SK-N-SH treated with all-trans-retinoic acid at 6 μM for 48 hours (cell line): Measurements from ENCODE around the gene TMEM87B.
"Not testable (repeated sequence)": the region's sequence is repeated elsewhere in the genome, so short reads cannot be mapped to it uniquely, and the experiment has no call there.

ENCODE experiments used
- ATAC-seq: fragments of 200-7000 bp; cut with Tn5 transposase; 3 replicates; pipeline ENCODE4 v1.9.1; 2020; ENCODE audit warnings: mild to moderate bottlenecking, moderate library complexity
- CSDC2 ChIP-seq: fragments of 250-450 bp; sonication (Bioruptor Pico); IDR thresholded peaks from 2 replicates; pipeline ENCODE4 v1.5.0; 2020; ENCODE audit warnings: mild to moderate bottlenecking, moderate library complexity
- CSRNP3 ChIP-seq: fragments of 250-450 bp; sonication (Bioruptor Pico); IDR thresholded peaks from 2 replicates; pipeline ENCODE4 v1.5.1; 2021; ENCODE audit warnings: mild to moderate bottlenecking, moderate library complexity
- GLIS3 ChIP-seq: fragments of 250-450 bp; sonication (Bioruptor Pico); IDR thresholded peaks from 2 replicates; pipeline ENCODE4 v1.5.0; 2020; ENCODE audit warnings: mild to moderate bottlenecking, moderate library complexity
- ISL1 ChIP-seq: fragments of 250-450 bp; sonication (Bioruptor Pico); IDR thresholded peaks from 2 replicates; pipeline ENCODE4 v2.1.2; 2022; ENCODE audit warnings: mild to moderate bottlenecking, moderate library complexity
- OSR1 ChIP-seq: fragments of 250-450 bp; sonication (Bioruptor Pico); IDR thresholded peaks from 2 replicates; pipeline ENCODE4 v1.8.0; 2022; ENCODE audit warnings: moderate library complexity, mild to moderate bottlenecking, inconsistent platforms
- PATZ1 ChIP-seq: fragments of 250-450 bp; sonication (Bioruptor Pico); IDR thresholded peaks from 2 replicates; pipeline ENCODE4 v1.8.0; 2020; ENCODE audit warnings: mild to moderate bottlenecking, moderate library complexity, borderline replicate concordance
- RARB ChIP-seq: fragments of 250-450 bp; sonication (Bioruptor Pico); IDR thresholded peaks from 2 replicates; pipeline ENCODE4 v1.8.0; 2021; ENCODE audit warnings: mild to moderate bottlenecking, moderate library complexity
- SNAI2 ChIP-seq: fragments of 250-450 bp; sonication (Bioruptor Pico); IDR thresholded peaks from 2 replicates; pipeline ENCODE4 v1.5.0; 2020; ENCODE audit warnings: mild to moderate bottlenecking, moderate library complexity
- TOX ChIP-seq: fragments of 250-450 bp; sonication (Bioruptor Pico); IDR thresholded peaks from 2 replicates; pipeline ENCODE4 v1.8.0; 2021; ENCODE audit warnings: mild to moderate bottlenecking, moderate library complexity, borderline replicate concordance
- ZC3H10 ChIP-seq: fragments of 250-450 bp; sonication (Bioruptor Pico); IDR thresholded peaks from 2 replicates; pipeline ENCODE4 v1.5.1; 2021; ENCODE audit warnings: mild to moderate bottlenecking, moderate library complexity
- ZFP30 ChIP-seq: fragments of 450-650 bp; formaldehyde crosslinking; IDR thresholded peaks from 2 replicates; pipeline ENCODE4 v1.5.0; 2022; ENCODE audit warnings: mild to moderate bottlenecking, moderate library complexity
- ZNF565 ChIP-seq: fragments of 450-650 bp; formaldehyde crosslinking; conservative IDR thresholded peaks from 2 replicates; pipeline ENCODE4 v1.5.0; 2020; ENCODE audit warnings: low read depth, mild to moderate bottlenecking, moderate library complexity

Gene TMEM87B

GRCh38 chr2:112136096-112136495 lies 81.0 kb downstream of the TMEM87B start:
- ATAC-seq: no peak
- TF ChIP-seq RARB (CRISPR knock-in tag) (no peak), CSRNP3 (CRISPR knock-in tag) (no peak), ISL1 (CRISPR knock-in tag) (no peak), SNAI2 (CRISPR knock-in tag) (no peak), ZNF565 (CRISPR knock-in tag) (no peak), CSDC2 (CRISPR knock-in tag) (no peak), PATZ1 (CRISPR knock-in tag) (no peak), ZC3H10 (CRISPR knock-in tag) (no peak)

- peak; percentile 66 for ATAC-seq
- TF ChIP-seq PATZ1 (CRISPR knock-in tag): no peak
- TF ChIP-seq TOX (CRISPR knock-in tag): no peak
- no peak for TF ChIP-seq SNAI2 (CRISPR knock-in tag)
Observed at GRCh38 chr2:112137516-112138158, 82.6 kb downstream of the TMEM87B start.

GRCh38 chr2:112138159-112139032 lies 83.3 kb downstream of the TMEM87B start, which contains the start of gene FBLN7:
TSS of gene FBLN7 (plus strand) at chr2:112138385. CDS start at chr2:112138656, 271 bp downstream.
- ATAC-seq: peak; percentile 72

GRCh38 chr2:112139033-112139614 lies 84.1 kb downstream of the TMEM87B start:
- not testable (repeated sequence) for ATAC-seq

More at GRCh38 chr2:112138159-112139032, 83.3 kb downstream of the TMEM87B start, which contains the start of gene FBLN7:
- TF ChIP-seq TOX (CRISPR knock-in tag) (no peak), PATZ1 (CRISPR knock-in tag) (no peak), ZFP30 (CRISPR knock-in tag) (no peak), ZNF565 (CRISPR knock-in tag) (no peak), CSDC2 (CRISPR knock-in tag) (no peak), OSR1 (CRISPR knock-in tag) (no peak), GLIS3 (CRISPR knock-in tag) (no peak), SNAI2 (CRISPR knock-in tag) (no peak)
- TF ChIP-seq, all 23 proteins: peak for 0

GRCh38 chr2:112139661-112140204 lies 84.7 kb downstream of the TMEM87B start:
- not testable (repeated sequence) for ATAC-seq
